HCT116 (cell line): ENCODE results near the gene RANBP3L. TPM values are rescaled to one million over a fixed set of nuclear protein-coding genes. Genes with fewer than 3 reads are reported as not detected.

Source experiments
- ATAC-seq: fragments of 200-7000 bp; cut with Tn5 transposase; 2 replicates; pipeline ENCODE4 v1.9.1; 2020; ENCODE audit warnings: mild to moderate bottlenecking, moderate library complexity
- BruUV-seq: library from RNA; stranded (reverse); fragments of 400-500 nt; replicated peaks from 2 replicates; lab custom pipeline; 2021; lab: Mats Ljungman, UMichigan
- CTCF ChIA-PET: fragments of 300-600 bp; sonication (Branson Sonifier 250); formaldehyde crosslinking; loops from one replicate; lab custom pipeline; 2021; ENCODE audit warnings: antibody characterized with exemption; lab: Charles Lee
- POLR2A ChIA-PET: fragments of 300-600, 350-600 bp; sonication (Branson Sonifier 250); formaldehyde crosslinking; loops from one replicate; lab custom pipeline; 2021; ENCODE audit warnings: antibody characterized with exemption; lab: Charles Lee
- RAD21 ChIA-PET, 2 experiments: fragments of 300-600 bp; sonication (Branson Sonifier 250); formaldehyde crosslinking; loops; one replicate each; lab custom pipeline; 2023; ENCODE audit warnings: low total read pairs in 2 of 2; ENCODE audit not compliant: uncharacterized antibody in 2 of 2, unreplicated experiment in 2 of 2, low non-redundant PET in 1 of 2; lab: Charles Lee
- DNase-seq: peaks from one replicate; pipeline ENCODE4 v3.0.0-alpha.2; 2010; ENCODE audit warnings: low read depth, low spot score
- H2AFZ ChIP-seq: fragments of 200-600 bp; shearing (Covaris generic), sonication (generic); 2 replicates; pipeline ENCODE4 v1.6.1; 2017; ENCODE audit warnings: low read depth, mixed run types, mixed read lengths, antibody characterized with exemption, low read length; ENCODE audit not compliant: poor library complexity, severe bottlenecking
- H3K27ac ChIP-seq: 2 replicates; pipeline ENCODE4 v1.5.1; 2012; ENCODE audit warnings: low read depth, low read length
- H3K27me3 ChIP-seq: fragments of 200-600 bp; sonication (generic); 2 replicates; pipeline ENCODE4 v1.6.1; 2016; ENCODE audit warnings: mixed run types, low read length, mixed read lengths; ENCODE audit not compliant: insufficient read depth
- H3K36me3 ChIP-seq, 2 experiments: fragments of 200-500 bp in 1 of 2; fragments of 200-600 bp in 1 of 2; sonication (Bioruptor generic) in 1 of 2; sonication (generic) in 1 of 2; 2 replicates each; pipeline versions ENCODE4 v1.5.1 to v1.6.1; 2014 to 2016; ENCODE audit warnings: low read length in 2 of 2, inconsistent platforms in 1 of 2, mixed read lengths in 1 of 2, mixed run types in 1 of 2; ENCODE audit not compliant: insufficient read depth in 2 of 2, control insufficient read depth in 1 of 2
- H3K4me1 ChIP-seq, 2 experiments: fragments of 200-600 bp in 1 of 2; sonication (generic) in 1 of 2; 2 replicates each; pipeline versions ENCODE4 v1.5.1 to v1.6.1; 2012 to 2017; ENCODE audit warnings: low read length in 2 of 2, inconsistent platforms in 1 of 2, mild to moderate bottlenecking in 1 of 2, mixed read lengths in 1 of 2, mixed run types in 1 of 2, moderate library complexity in 1 of 2; ENCODE audit not compliant: insufficient read depth in 2 of 2, control insufficient read depth in 1 of 2
- H3K4me2 ChIP-seq: fragments of 200-600 bp; sonication (generic); 2 replicates; pipeline ENCODE4 v1.6.1; 2017; ENCODE audit warnings: mixed run types, low read length, mixed read lengths
- H3K4me3 ChIP-seq, 2 experiments: fragments of 200-600 bp in 1 of 2; sonication (generic) in 1 of 2; replicated peaks in 1 of 2; 2 replicates each; pipeline ENCODE4 v1.5.1; 2011 to 2016; ENCODE audit warnings: low read length in 2 of 2, control low read depth in 1 of 2, low read depth in 1 of 2, mild to moderate bottlenecking in 1 of 2, mixed read lengths in 1 of 2, mixed run types in 1 of 2
- H3K79me2 ChIP-seq: fragments of 200-600 bp; sonication (generic); 2 replicates; pipeline ENCODE4 v1.6.1; 2017; ENCODE audit warnings: mild to moderate bottlenecking, mixed run types, low read length, moderate library complexity, mixed read lengths; ENCODE audit not compliant: insufficient read depth
- H3K9ac ChIP-seq: fragments of 200-600 bp; sonication (generic); 2 replicates; pipeline ENCODE4 v1.6.1; 2016; ENCODE audit warnings: low read length, mixed read lengths
- H3K9me2 ChIP-seq: fragments of 200-600 bp; sonication (generic), shearing (Covaris generic); 2 replicates; pipeline ENCODE4 v1.6.1; 2017; ENCODE audit warnings: mixed run types, mild to moderate bottlenecking, moderate library complexity; ENCODE audit not compliant: insufficient read depth
- H3K9me3 ChIP-seq, 2 experiments: fragments of 200-500 bp in 1 of 2; fragments of 200-600 bp in 1 of 2; sonication (Bioruptor generic) in 1 of 2; sonication (generic) in 1 of 2; 2 replicates each; pipeline ENCODE4 v1.6.1; 2014 to 2017; ENCODE audit warnings: low read length in 2 of 2, mixed read lengths in 2 of 2, inconsistent platforms in 1 of 2, low read depth in 1 of 2, mild to moderate bottlenecking in 1 of 2, mixed run types in 1 of 2, moderate library complexity in 1 of 2; ENCODE audit not compliant: control insufficient read depth in 1 of 2, insufficient read depth in 1 of 2
- H4K20me1 ChIP-seq: fragments of 200-600 bp; sonication (generic), shearing (Covaris generic); 2 replicates; pipeline ENCODE4 v1.6.1; 2017; ENCODE audit warnings: mixed run types, mild to moderate bottlenecking, moderate library complexity; ENCODE audit not compliant: insufficient read depth
- ATF3 ChIP-seq: IDR thresholded peaks from 2 replicates; pipeline ENCODE4 v1.6.1; 2012
- CTCF ChIP-seq, 3 experiments: fragments of 200-600 bp in 1 of 3; sonication (generic) in 1 of 3; IDR thresholded peaks in 2 of 3; conservative IDR thresholded peaks in 1 of 3; 2 replicates each; pipeline ENCODE4 v1.5.1; 2012 to 2017; ENCODE audit warnings: low read depth in 2 of 3, low read length in 2 of 3, antibody characterized with exemption in 1 of 3, borderline replicate concordance in 1 of 3, control low read depth in 1 of 3, mild to moderate bottlenecking in 1 of 3, mixed read lengths in 1 of 3, mixed run types in 1 of 3, moderate library complexity in 1 of 3; ENCODE audit not compliant: insufficient read depth in 1 of 3
- EGR1 ChIP-seq: IDR thresholded peaks from 2 replicates; pipeline ENCODE4 v1.6.1; 2012; ENCODE audit warnings: low read depth
- ELF1 ChIP-seq: IDR thresholded peaks from 2 replicates; pipeline ENCODE4 v1.6.1; 2012; ENCODE audit warnings: low read depth, borderline replicate concordance
- EZH2 ChIP-seq: fragments of 200-600 bp; sonication (generic); IDR thresholded peaks from 2 replicates; pipeline ENCODE4 v1.6.1; 2017; ENCODE audit warnings: antibody characterized with exemption, mixed run types
- FOSL1 ChIP-seq: IDR thresholded peaks from 2 replicates; pipeline ENCODE4 v1.6.1; 2012; ENCODE audit warnings: low read depth
- MAX ChIP-seq: IDR thresholded peaks from 2 replicates; pipeline ENCODE4 v1.6.1; 2012
- POLR2A ChIP-seq: IDR thresholded peaks from 2 replicates; pipeline ENCODE4 v1.7.0; 2011; ENCODE audit warnings: borderline replicate concordance; ENCODE audit not compliant: insufficient read depth, insufficient read length; ENCODE audit errors: extremely low read depth
- POLR2AphosphoS5 ChIP-seq: IDR thresholded peaks from 2 replicates; pipeline ENCODE4 v1.6.1; 2011; ENCODE audit warnings: mild to moderate bottlenecking, low read depth, low read length, moderate library complexity
- RAD21 ChIP-seq: IDR thresholded peaks from 2 replicates; pipeline ENCODE4 v1.6.1; 2012; ENCODE audit warnings: low read depth, mild to moderate bottlenecking
- REST ChIP-seq: IDR thresholded peaks from 2 replicates; pipeline ENCODE4 v1.6.1; 2012; ENCODE audit warnings: low read depth
- SIN3A ChIP-seq: IDR thresholded peaks from 2 replicates; pipeline ENCODE4 v1.6.1; 2012; ENCODE audit warnings: low read depth
- SRF ChIP-seq: IDR thresholded peaks from 2 replicates; pipeline ENCODE4 v1.6.1; 2012; ENCODE audit warnings: low read depth
- TCF7L2 ChIP-seq: IDR thresholded peaks from 2 replicates; pipeline ENCODE4 v1.7.0; 2011; ENCODE audit warnings: borderline replicate concordance, inconsistent platforms; ENCODE audit not compliant: insufficient read depth, insufficient read length; ENCODE audit errors: extremely low read depth
- YY1 ChIP-seq: IDR thresholded peaks from 2 replicates; pipeline ENCODE4 v1.6.1; 2011; ENCODE audit warnings: low read length, low read depth, moderate library complexity, mild to moderate bottlenecking; ENCODE audit not compliant: insufficient replicate concordance; ENCODE audit errors: extremely low read depth
- ZBTB33 ChIP-seq: IDR thresholded peaks from 2 replicates; pipeline ENCODE4 v1.6.1; 2011; ENCODE audit warnings: mild to moderate bottlenecking, low read length, moderate library complexity; ENCODE audit not compliant: insufficient replicate concordance; ENCODE audit errors: extremely low read depth
- ZFX ChIP-seq: fragments of 450-650 bp; IDR thresholded peaks from 2 replicates; pipeline ENCODE4 v1.6.1; 2017
- intact Hi-C: fragments of 100-400 bp; cut with micrococcal nuclease; formaldehyde crosslinking; loops from 2 replicates; pipeline ENCODE4 v1.10.0; 2022
- total RNA-seq: library from RNA; stranded (reverse); gene quantifications from one replicate; pipeline ENCODE4 v1.2.1, GENCODE V29; 2021; ENCODE audit not compliant: unreplicated experiment

The RANBP3L gene
- total RNA-seq, 1 experiment from 2014 or later: not detected

DNA sequence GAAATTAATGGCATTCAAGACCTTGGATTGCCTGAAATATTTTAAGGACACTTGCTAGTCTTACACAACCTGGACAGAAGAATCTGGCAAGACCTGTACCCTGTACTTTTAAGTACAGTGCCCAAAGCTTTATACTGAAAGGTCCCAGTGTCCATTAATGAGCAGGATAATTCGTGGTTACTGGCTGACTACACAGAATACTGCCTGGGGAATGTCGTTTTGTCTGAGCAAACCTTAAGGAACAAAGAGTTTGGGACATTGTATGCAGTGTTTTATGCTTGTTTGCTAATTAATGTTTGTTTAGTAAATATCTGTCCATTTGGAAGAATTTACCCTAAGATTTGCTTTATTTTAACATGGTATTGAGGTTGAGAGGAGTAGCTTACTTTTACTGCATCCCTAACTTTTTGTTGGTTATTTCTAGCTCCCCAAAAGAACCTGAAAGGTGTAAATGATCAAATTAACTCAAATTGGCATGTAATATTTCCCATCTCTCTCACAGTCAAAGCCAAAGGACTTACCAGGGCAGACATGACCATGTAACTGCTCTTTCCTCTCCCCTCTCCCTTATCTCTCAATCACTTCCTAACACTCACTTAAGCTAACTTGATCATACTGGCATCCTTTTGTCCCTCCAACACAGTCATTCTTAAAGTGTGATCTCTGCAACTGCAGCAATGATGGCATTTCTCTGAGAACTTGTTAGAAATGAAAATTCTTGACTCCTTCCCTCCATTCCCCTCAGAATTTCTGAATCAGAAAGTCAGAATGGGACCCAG lies 15.7 kb downstream of the RANBP3L start:
- Histone ChIP-seq H3K79me2 (no peaks in the 10 kb centered on the region), H3K9ac (no peak overlapping the region), H3K4me1 (no peaks in the 10 kb centered on the region), H3K36me3 (no peaks in the 10 kb centered on the region), H3K4me2 (no peak overlapping the region), H3K27ac (no peak overlapping the region), H3K9me2 (no peaks in the 10 kb centered on the region), H2AFZ (no peak overlapping the region), H3K4me3 (no peak overlapping the region), H4K20me1 (no peaks in the 10 kb centered on the region)
- DNase-seq (no peak), ATAC-seq (no peak)
- intact Hi-C loops: loop anchor here (10.0 kb wide), 1 partner anchor 209 kb away; no protein-coding TSS in a partner anchor
- RAD21 ChIA-PET: no interaction called here
- CTCF ChIA-PET: no interaction called here
- BruUV-seq: no TSS peak
- TF ChIP-seq TCF7L2 (no peak), YY1 (no peak), ZBTB33 (no peak), POLR2A (no peak), REST (no peak), POLR2AphosphoS5 (no peak), SRF (no peak), MAX (no peak), ELF1 (no peak), ATF3 (no peak), RAD21 (no peak), SIN3A (no peak), EGR1 (no peak), CTCF (IDR thresholded peaks at IDR 0.05 in 2 of 3, conservative IDR thresholded peaks at IDR 0.05 in 1 of 3; ENCODE audit: borderline replicate concordance in 1 of 3, insufficient read depth in 1 of 3, low read depth in 2 of 3, low read length in 2 of 3) (no peak), EZH2 (no peak), ZFX (no peak), FOSL1 (no peak)
- TF ChIP-seq, all 23 proteins: peak for 0
- H3K9me3 ChIP-seq: no peaks in the 10 kb centered on the region
- POLR2A ChIA-PET: no interaction called here
- no peaks in the 10 kb centered on the region for H3K27me3 ChIP-seq
